IPS DF 4.7 (cell line): ENCODE measurements around the gene ZFAND3.

Experiments
- DNase-seq: peaks from one replicate; pipeline ENCODE4 v3.0.0-alpha.2; 2013; ENCODE audit warnings: low spot score; ENCODE audit errors: extremely low read depth

ZFAND3 gene

GRCh38 chr6:37819177-37819801, at the start of gene ZFAND3:
Gene ZFAND3, plus strand, starts transcription at chr6:37819727. Its CDS starts 219 bp downstream, at chr6:37819946.
- peak; percentile 53 for DNase-seq

GRCh38 chr6:37774028-37774680, 45.4 kb upstream of the ZFAND3 start:
- DNase-seq = no peak

DNA sequence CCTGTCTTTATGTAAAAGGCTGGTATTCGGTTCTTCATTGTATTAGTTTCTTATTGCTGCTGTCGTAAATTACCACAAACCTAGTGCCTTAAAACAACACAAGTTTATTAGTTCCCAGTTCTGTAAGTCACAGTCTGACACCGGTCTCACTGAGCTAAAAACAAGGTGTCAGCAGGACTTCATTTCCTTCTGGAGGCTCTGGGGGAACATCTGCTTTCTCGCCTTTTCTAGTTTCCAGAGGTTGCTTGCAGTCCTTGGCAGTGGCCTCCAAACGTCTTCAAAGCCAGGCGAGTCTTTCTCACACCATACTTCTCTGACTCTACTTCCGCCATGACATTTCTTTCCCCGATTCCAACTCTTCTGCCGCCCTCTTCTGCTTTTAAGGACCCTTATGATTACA, 43.0 kb upstream of the ZFAND3 start:
- DNase-seq = no peak

DNA sequence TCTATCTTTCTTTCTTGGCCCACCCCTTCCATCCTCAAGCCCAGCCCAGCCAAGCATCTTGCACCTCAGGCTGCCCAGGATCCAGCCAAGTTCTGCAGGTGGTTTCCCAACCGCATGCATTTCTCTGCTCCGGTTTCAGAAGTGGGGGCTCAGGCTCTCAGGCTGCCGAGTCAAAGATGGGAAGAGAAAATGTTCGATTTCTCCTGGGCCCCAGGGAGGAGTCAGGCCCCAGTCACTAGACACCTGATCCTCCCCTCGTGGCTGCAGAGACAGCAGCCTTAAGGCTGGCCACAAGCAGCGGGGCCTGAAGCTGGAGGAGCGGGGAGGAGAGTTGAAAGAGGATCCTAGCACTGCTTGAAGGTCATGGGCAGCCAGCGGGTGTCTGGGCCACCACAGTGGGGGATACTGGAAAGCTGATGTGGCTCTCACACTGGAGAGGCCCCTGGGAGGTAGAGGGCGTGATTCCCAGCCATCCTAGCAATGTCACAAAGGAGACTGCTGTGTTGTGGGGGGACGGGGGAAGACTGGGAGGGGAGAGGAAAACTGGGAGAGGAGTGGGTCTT, 42.2 kb upstream of the ZFAND3 start:
- DNase-seq = no peak

- no peak for DNase-seq
These were observed 40.3 kb upstream of the ZFAND3 start for GRCh38 chr6:37779111-37779800.

- DNase-seq = no peak
These were observed 39.5 kb upstream of the ZFAND3 start for GRCh38 chr6:37779902-37780628.

DNA sequence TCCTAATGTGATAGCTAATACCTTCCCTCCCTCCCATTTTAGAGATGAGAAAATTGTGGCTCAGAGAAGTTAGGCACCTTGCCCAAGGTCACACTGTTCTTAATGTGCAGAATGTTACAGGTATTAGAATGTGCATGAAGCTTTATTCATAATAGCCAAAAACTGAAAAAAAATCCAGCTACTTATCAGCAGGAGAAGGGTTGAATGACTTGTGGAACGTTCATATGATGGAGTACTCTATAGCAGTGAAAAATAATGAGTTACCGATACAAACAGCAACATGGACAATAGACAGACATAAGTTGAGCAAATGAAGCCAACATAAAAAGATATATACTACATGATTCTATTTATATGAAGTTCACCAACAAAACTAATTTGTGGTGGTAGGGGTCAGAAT, 37.7 kb upstream of the ZFAND3 start:
- no peak for DNase-seq

GRCh38 chr6:37783025-37783855, 36.3 kb upstream of the ZFAND3 start:
- no peak for DNase-seq

DNA sequence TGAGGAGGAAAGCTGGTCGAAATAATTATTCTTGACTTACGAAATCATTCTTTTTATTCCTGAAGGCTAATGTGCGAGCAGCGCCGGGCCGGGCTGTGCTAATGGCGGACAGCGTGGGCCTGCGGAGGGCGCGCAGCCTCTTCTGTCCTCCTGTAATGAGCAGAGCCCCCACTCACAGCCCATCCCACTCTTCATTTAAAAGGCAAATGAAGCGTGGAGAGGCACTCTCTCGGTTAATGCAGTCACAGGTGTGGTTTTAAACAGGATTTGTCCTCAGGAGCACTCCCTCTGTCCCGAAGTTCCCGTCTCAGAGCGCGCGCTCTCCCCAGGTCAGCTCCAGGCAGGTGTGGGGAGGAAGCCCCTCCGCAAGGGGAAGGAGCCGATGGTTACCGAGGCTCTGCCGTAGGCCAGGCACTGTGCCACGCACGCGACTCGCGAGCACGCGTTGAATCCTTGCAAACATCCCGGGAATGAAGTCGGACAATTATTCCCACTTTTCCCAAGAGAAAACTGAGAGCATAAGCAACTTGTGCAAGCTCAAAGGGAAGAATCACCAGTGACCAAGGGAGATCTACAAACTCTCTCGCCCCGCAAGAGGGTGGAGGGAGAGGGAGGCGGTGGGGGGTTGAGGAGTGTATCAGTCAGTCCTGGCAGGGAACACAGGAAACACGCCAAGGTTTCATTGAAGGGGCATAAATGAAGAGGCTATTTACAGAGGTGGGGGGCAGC, 35.5 kb upstream of the ZFAND3 start:
- DNase-seq = no peak

DNA sequence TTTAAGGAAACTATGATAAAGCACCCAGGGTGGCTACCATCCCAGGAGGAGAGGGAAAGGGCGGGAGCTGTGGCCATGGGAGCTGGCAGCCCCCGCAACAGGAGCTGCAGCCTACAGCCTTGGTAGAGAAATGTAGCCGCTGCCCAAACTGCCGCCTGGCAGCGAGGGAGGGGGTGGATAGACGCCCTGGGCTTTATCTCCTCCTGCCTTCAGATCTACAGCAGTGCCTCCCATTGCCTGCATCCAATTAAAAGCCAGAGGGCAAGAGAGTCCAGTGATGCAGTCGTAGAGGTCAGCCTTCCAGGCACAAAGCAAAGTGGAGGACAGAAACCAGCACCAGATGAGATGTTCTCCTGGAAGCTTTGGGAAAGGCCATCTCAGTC, 35.0 kb upstream of the ZFAND3 start:
- DNase-seq = no peak

- no peak for DNase-seq
These were observed 34.4 kb upstream of the ZFAND3 start for GRCh38 chr6:37785002-37785662.

DNA sequence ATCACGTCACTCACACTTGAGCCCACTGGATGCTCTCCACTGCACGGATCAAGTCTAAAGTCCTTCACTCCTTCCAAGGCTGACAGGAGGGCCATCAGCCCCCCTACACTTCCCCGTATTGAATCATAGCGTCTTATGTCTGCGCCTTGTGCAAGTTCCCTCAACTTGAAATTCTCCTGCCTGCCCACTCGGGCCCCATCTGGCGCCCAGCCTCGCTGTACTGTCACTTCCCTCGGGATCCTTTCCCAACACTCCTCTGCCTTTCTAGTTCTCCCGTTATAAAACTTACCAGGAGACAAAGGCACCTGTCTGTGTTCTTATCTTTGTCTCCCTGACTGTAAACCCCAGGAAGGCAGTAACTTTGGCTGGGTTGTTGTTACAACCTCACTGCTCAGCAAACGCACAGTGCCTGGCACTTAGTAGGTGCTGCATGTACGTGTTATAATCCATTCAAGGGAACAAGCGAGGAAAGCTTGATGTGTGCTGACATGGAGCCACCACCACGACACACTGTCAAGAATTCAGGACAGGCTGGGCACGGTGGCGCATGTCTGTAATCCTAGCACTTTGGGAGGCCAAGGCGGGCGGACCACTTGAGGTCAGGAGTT, 33.8 kb upstream of the ZFAND3 start:
- DNase-seq = no peak

DNA sequence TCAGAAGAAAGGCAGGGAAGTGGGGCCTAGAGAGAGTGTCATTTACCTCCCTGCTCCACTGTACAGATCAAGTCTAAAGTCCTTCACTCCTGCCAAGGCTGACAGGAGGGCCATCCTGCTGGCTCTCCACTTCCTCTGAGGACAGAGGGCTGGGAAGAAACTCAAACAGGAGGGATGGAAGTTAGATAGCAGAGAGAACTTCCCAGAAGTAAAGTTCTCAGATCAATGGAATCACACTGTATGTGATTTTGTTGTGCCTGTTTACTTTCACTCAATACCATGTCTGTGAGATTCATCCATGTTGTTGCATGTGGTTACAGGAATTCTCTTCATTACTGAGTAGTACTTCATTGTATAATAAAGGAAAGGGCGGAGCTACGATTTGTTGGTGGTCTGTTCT, 32.3 kb upstream of the ZFAND3 start:
- no peak for DNase-seq

GRCh38 chr6:37788259-37788658, 31.3 kb upstream of the ZFAND3 start:
- no peak for DNase-seq

- DNase-seq = no peak
These were observed 28.2 kb upstream of the ZFAND3 start for GRCh38 chr6:37791156-37791919.

DNA sequence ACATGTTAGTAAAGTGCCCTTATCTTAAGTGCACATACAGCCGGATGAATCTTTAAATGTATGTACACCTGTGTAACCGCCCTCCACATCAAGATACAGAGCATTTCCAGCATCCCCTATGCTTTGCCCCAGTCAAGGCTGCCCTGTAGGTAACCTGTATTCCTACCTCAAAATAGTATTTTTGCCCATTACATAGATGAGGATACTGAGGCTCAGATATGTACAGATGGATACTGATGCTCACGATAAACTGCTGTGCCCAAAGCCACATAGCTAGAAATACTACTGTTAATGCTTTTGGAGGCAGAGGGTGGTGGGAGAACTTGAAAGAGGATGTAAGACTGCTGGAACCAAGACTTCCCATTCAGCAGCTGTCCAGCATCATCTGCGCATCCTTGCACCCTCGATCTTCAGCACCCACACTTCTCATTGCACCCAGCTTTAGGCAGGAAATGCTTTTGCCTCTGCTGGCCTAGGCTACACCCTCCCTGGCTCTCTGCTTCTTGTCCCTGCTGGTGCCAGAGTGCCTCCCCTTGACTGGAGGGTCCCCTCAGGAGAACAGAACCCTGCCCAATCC, 27.0 kb upstream of the ZFAND3 start:
- no peak for DNase-seq

DNA sequence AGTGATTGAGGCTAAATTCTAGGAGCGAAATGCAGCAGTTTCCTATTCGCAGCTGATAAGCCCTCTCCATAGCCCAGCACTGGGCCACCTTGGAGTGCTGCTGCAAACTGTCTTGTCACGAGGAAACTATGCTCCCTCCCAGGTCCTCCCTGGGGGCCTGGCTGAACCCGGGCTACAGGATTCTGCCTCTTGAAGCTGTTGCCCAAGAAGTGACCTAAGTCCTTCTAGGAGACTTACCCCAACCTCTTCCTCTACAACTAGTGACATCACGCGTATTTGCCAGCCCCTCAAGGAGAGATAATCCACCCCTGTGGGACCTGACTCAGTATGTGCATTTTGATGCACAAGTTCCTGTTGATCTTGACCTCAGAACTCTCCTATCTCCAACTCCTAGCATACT, 26.5 kb upstream of the ZFAND3 start:
- DNase-seq = no peak

DNA sequence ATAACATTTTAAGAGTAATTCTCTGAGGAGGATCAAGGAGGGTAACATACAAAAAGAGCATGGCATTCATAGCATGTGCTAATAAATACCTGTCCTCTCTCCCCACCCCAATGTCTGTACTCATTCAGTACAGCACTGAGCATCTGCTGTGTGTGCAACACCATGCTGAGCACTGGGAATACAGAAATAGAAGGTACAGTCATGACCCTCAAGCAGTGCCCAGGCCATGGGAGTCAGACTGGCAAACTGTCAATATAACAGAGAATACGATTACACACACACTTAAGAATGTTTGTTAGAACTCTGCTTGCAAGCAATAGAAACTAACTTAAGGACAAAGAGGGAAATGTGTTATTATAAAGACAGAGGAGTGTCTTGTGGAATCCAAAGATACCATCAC, 24.7 kb upstream of the ZFAND3 start:
- no peak for DNase-seq
